NCI-H1436 (cell line): ENCODE measurements around the gene PTGES3.

ENCODE experiments used
- DNase-seq: peaks from one replicate; lab custom pipeline; 2025; lab: John Stamatoyannopoulos, UW

PTGES3 gene

GRCh38 chr12:56629459-56630179 lies 58.5 kb downstream of the PTGES3 start:
- DNase-seq, result no peak

GRCh38 chr12:56628671-56629458 lies 59.2 kb downstream of the PTGES3 start:
- DNase-seq, result no peak

DNA sequence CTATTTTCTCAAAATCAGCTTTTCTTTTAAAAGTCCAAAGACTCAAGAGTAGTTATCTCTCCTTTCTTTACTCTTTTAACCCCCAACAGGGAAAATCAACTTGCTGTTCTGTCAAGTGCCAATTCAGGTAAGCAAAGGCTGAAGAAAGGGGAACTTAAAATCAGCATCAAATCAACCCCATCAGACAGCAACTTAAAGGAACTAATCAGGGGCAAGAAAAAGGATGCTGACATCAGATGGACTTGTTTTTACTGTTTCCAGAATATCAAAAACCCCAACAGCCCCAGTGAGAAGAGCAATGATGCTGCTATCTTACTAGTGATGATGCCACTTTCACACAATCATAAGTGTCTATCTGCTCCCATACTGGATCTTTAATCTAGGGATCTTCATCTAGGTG lies 61.4 kb downstream of the PTGES3 start:
- no peak for DNase-seq

DNA sequence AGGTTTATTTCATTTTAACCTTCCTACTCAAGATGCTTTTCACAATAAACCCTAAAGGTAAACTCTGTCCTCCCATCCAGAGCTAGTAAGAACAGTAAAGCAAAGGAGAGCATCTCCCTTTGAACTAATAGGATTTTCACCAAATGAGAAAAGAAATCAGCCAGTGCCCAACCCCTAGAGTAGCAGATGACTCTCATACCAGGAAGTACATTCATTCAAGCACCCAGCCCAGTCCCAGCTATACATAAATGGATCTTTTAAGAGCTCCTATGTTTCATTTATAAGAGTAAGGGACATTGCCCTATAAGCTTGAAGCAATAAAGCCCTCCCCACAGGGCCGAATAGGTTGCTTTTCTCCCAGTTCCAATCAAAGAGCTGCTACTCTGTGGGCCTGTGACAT lies 65.5 kb downstream of the PTGES3 start:
- DNase-seq, result no peak

- no peak for DNase-seq
Observed at GRCh38 chr12:56616925-56617324, 71.2 kb downstream of the PTGES3 start.

- no peak for DNase-seq
Observed at GRCh38 chr12:56616244-56616643, 71.8 kb downstream of the PTGES3 start.

- DNase-seq, result no peak
Observed at GRCh38 chr12:56614627-56615026, 73.5 kb downstream of the PTGES3 start.
